Keratinocyte (primary cell): ENCODE measurements around the gene CABP2. TPM values are rescaled to one million over a fixed set of nuclear protein-coding genes. Genes with fewer than 3 reads are reported as not detected.

Experiments used
- DNase-seq: peaks from one replicate; pipeline ENCODE4 v3.0.0-alpha.2; 2011; ENCODE audit warnings: low read depth, missing footprints, low spot score
- FAIRE-seq: peaks from 2 replicates; lab custom pipeline; 2011; peaks lifted over from hg19 to GRCh38; lab: Jason Lieb, UNC
- H2AFZ ChIP-seq: 2 replicates; pipeline ENCODE4 v1.6.0; 2012; ENCODE audit warnings: low read length, control low read depth, inconsistent platforms; ENCODE audit not compliant: control insufficient read depth
- H3K27ac ChIP-seq: 2 replicates; pipeline ENCODE4 v1.5.1; 2011; ENCODE audit warnings: low read length; ENCODE audit not compliant: control insufficient read depth, insufficient read depth
- H3K27me3 ChIP-seq: 3 replicates; pipeline ENCODE4 v1.6.0; 2011; ENCODE audit warnings: low read length; ENCODE audit not compliant: control insufficient read depth, insufficient read depth; ENCODE audit errors: extremely low read depth
- H3K36me3 ChIP-seq, 2 experiments: 2 replicates in 1 of 2; 3 replicates in 1 of 2; pipeline ENCODE4 v1.5.1; 2011; ENCODE audit warnings: low read length in 2 of 2, mild to moderate bottlenecking in 1 of 2; ENCODE audit not compliant: control insufficient read depth in 2 of 2, insufficient read depth in 2 of 2; ENCODE audit errors: extremely low read depth in 1 of 2
- H3K4me1 ChIP-seq: 3 replicates; pipeline ENCODE4 v1.5.1; 2011; ENCODE audit warnings: low read length; ENCODE audit not compliant: control insufficient read depth, insufficient read depth; ENCODE audit errors: extremely low read depth
- H3K4me2 ChIP-seq: 3 replicates; pipeline ENCODE4 v1.6.0; 2011; ENCODE audit warnings: low read depth, low read length; ENCODE audit not compliant: control insufficient read depth, insufficient read depth; ENCODE audit errors: extremely low read depth
- H3K4me3 ChIP-seq, 3 experiments: fragments of 200-600 bp in 1 of 3; sonication (generic) in 1 of 3; 2 replicates in 2 of 3; 3 replicates in 1 of 3; pipeline ENCODE4 v1.5.1; 2011 to 2016; ENCODE audit warnings: low read length in 3 of 3, mild to moderate bottlenecking in 3 of 3, control low read depth in 2 of 3, inconsistent platforms in 1 of 3, low read depth in 1 of 3, mixed read lengths in 1 of 3, mixed run types in 1 of 3, moderate library complexity in 1 of 3; ENCODE audit not compliant: control insufficient read depth in 2 of 3, insufficient read depth in 2 of 3; ENCODE audit errors: extremely low read depth in 1 of 3
- H3K79me2 ChIP-seq: 2 replicates; pipeline ENCODE4 v1.6.0; 2012; ENCODE audit warnings: low read length; ENCODE audit not compliant: control insufficient read depth, insufficient read depth
- H3K9ac ChIP-seq: 3 replicates; pipeline ENCODE4 v1.6.0; 2011; ENCODE audit warnings: low read length; ENCODE audit not compliant: control insufficient read depth, insufficient read depth; ENCODE audit errors: extremely low read depth
- H3K9me1 ChIP-seq: 3 replicates; pipeline ENCODE4 v1.6.0; 2011; ENCODE audit warnings: low read length; ENCODE audit not compliant: control insufficient read depth, insufficient read depth; ENCODE audit errors: extremely low read depth
- H3K9me3 ChIP-seq: 2 replicates; pipeline ENCODE4 v1.5.1; 2012; ENCODE audit warnings: low read depth, low read length; ENCODE audit not compliant: control insufficient read depth
- H4K20me1 ChIP-seq: 3 replicates; pipeline ENCODE4 v1.6.0; 2011; ENCODE audit warnings: low read length; ENCODE audit not compliant: control insufficient read depth, insufficient read depth; ENCODE audit errors: extremely low read depth
- CTCF ChIP-seq, 3 experiments: IDR thresholded peaks in 1 of 3; conservative IDR thresholded peaks in 1 of 3; optimal IDR thresholded peaks in 1 of 3; 2 replicates in 2 of 3; 3 replicates in 1 of 3; pipeline versions ENCODE3 to v1.5.1; 2011; ENCODE audit warnings: low read length in 3 of 3, mild to moderate bottlenecking in 3 of 3, moderate library complexity in 2 of 3, control low read depth in 1 of 3, inconsistent platforms in 1 of 3; ENCODE audit not compliant: insufficient read depth in 2 of 3; ENCODE audit errors: extremely low read depth in 1 of 3
- EZH2 ChIP-seq: IDR thresholded peaks from one replicate; pipeline ENCODE4 v1.6.1; 2012; ENCODE audit warnings: inconsistent platforms, mild to moderate bottlenecking, low read length, moderate library complexity
- dilution Hi-C: fragments of 300-500 bp; cut with MboI; formaldehyde crosslinking; loops from one replicate; pipeline ENCODE4 v1.7.0; 2020; ENCODE audit warnings: low sequenced_read_pairs; ENCODE audit not compliant: extremely low pct_ligation_motif_present
- polyA plus RNA-seq, 5 experiments: library from polyadenylated mRNA; depleted of rRNA in 3 of 5; stranded (reverse) in 3 of 5; stranded (forward) in 1 of 5; unstranded in 1 of 5; fragments of >200 nt; gene quantifications; 1 replicate in 1 of 5; 2 replicates in 3 of 5; 3 replicates in 1 of 5; pipeline versions ENCODE4 v1.2.1 to v1.2.3, GENCODE V29; 2011 to 2012; ENCODE audit warnings: missing spikeins in 2 of 5, low read depth in 1 of 5, low replicate concordance in 1 of 5

CABP2 gene
- polyA plus RNA-seq, 1 donor (not counting 4 experiments of a cell fraction or from before 2014, with no cell fraction given), result not detected

- H3K36me3 ChIP-seq, result peaks cover 18 to 26% of the 10 kb centered on the region in 2 experiments
- no peaks in the 10 kb centered on the region for H3K4me1 ChIP-seq
- no peak overlapping the region for H3K4me3 ChIP-seq
- FAIRE-seq (no peak), DNase-seq (no peak)
- H3K9me3 ChIP-seq, result no peaks in the 10 kb centered on the region
- H3K27me3 ChIP-seq, result no peaks in the 10 kb centered on the region
- H3K9ac ChIP-seq, result no peak overlapping the region
- TF ChIP-seq EZH2, result no peak
- TF ChIP-seq CTCF (optimal IDR thresholded peaks at IDR 0.05 in 1 of 3, IDR thresholded peaks at IDR 0.05 in 1 of 3, conservative IDR thresholded peaks at IDR 0.05 in 1 of 3; ENCODE audit: extremely low read depth in 1 of 3, insufficient read depth in 2 of 3, low read length in 3 of 3), result no peak
- no peak overlapping the region for H3K27ac ChIP-seq
- no peaks in the 10 kb centered on the region for H3K79me2 ChIP-seq
- no peaks in the 10 kb centered on the region for H4K20me1 ChIP-seq
- H3K9me1 ChIP-seq, result no peaks in the 10 kb centered on the region
- dilution Hi-C loops, result no loop called here
- no peak overlapping the region for H2AFZ ChIP-seq
- no peak overlapping the region for H3K4me2 ChIP-seq
These were observed 31.8 kb downstream of the CABP2 start for GRCh38 chr11:67491276-67492068.

DNA sequence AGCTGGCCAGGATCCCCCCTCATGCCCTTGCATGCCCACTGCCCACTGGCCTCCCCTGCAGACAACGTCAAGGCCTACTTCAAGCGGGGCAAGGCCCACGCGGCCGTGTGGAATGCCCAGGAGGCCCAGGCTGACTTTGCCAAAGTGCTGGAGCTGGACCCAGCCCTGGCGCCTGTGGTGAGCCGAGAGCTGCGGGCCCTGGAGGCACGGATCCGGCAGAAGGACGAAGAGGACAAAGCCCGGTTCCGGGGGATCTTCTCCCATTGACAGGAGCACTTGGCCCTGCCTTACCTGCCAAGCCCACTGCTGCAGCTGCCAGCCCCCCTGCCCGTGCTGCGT, 32.5 kb downstream of the CABP2 start:
- Histone ChIP-seq H4K20me1 (no peaks in the 10 kb centered on the region), H3K9me1 (no peaks in the 10 kb centered on the region), H3K9me3 (no peaks in the 10 kb centered on the region), H3K9ac (no peak overlapping the region), H3K79me2 (peaks cover 2% of the 10 kb centered on the region), H3K4me3 (no peak overlapping the region), H3K27me3 (no peaks in the 10 kb centered on the region), H3K36me3 (peaks cover 18 to 24% of the 10 kb centered on the region in 2 experiments), H3K27ac (no peak overlapping the region), H2AFZ (no peak overlapping the region), H3K4me2 (no peak overlapping the region), H3K4me1 (no peaks in the 10 kb centered on the region)
- DNase-seq (no peak), FAIRE-seq (no peak)
- TF ChIP-seq CTCF (optimal IDR thresholded peaks at IDR 0.05 in 1 of 3, IDR thresholded peaks at IDR 0.05 in 1 of 3, conservative IDR thresholded peaks at IDR 0.05 in 1 of 3; ENCODE audit: extremely low read depth in 1 of 3, insufficient read depth in 2 of 3, low read length in 3 of 3), result no peak
- TF ChIP-seq EZH2, result no peak
- dilution Hi-C loops, result no loop called here
